Colonic mucosa (tissue), 4 donors: ENCODE results near the gene PLEKHG2. TPM values are rescaled to one million over a fixed set of nuclear protein-coding genes. Genes with fewer than 3 reads are reported as not detected.
"Not testable (repeated sequence)": the region's sequence is repeated elsewhere in the genome, so short reads cannot be mapped to it uniquely, and the experiment has no call there.

Experiments
- DNase-seq: peaks from one replicate; pipeline ENCODE4 v3.0.0-alpha.2; 2020
- H3K27ac ChIP-seq: fragments of 200-600 bp; one replicate; pipeline ENCODE4 v1.8.0; 2021
- H3K27me3 ChIP-seq: fragments of 200-600 bp; one replicate; pipeline ENCODE4 v1.8.0; 2021
- H3K36me3 ChIP-seq: fragments of 200-600 bp; one replicate; pipeline ENCODE4 v1.8.0; 2021
- H3K4me1 ChIP-seq: fragments of 200-600 bp; one replicate; pipeline ENCODE4 v1.8.0; 2021; ENCODE audit warnings: mild to moderate bottlenecking
- H3K4me3 ChIP-seq: fragments of 200-600 bp; one replicate; pipeline ENCODE4 v1.8.0; 2021
- H3K9ac ChIP-seq, 2 donors: one replicate each; pipeline ENCODE4 v1.7.0; 2013; ENCODE audit warnings: control low read depth in 2 of 2, low read depth in 2 of 2, low read length in 2 of 2
- H3K9me3 ChIP-seq: fragments of 200-600 bp; one replicate; pipeline ENCODE4 v1.8.0; 2021
- intact Hi-C: fragments of 100-400 bp; cut with DNase I; formaldehyde crosslinking; loops from one replicate; pipeline ENCODE4 v1.14.1; 2022
- total RNA-seq, 2 donors: library from RNA; stranded (reverse); fragmentation: NEBNext Ultra II Directional in 1 of 2; extraction: Animal tissue kit (Norgen Biotek cat#: 25700) in 1 of 2; gene quantifications; one replicate each; pipeline ENCODE4 v1.2.1, GENCODE V29; 2021
- TF ChIP-seq, protein P1 (sequence below): fragments of 200-600 bp; IDR thresholded peaks from one replicate; pipeline ENCODE4 v1.8.0; 2022; ENCODE audit warnings: antibody characterized with exemption, mild to moderate bottlenecking
- donor health status: healthy.
- donor health status: DM: no; HTN: no; CAD: no.
- donor health status: DM: no; HTN: no; CAD: no.

PLEKHG2 gene
- total RNA-seq, 2 donors from 2014 or later: 8.0 to 10.4 TPM

GRCh38 chr19:39445196-39446111 lies 33.0 kb downstream of the PLEKHG2 start, which contains the start of gene SUPT5H:
Gene SUPT5H, plus strand, starts transcription at chr19:39445582. Its CDS starts 309 bp downstream, at chr19:39445891.
- H3K4me3 ChIP-seq: peak within 1 kb of the TSS; percentile 82
- TF ChIP-seq, protein P1, sequence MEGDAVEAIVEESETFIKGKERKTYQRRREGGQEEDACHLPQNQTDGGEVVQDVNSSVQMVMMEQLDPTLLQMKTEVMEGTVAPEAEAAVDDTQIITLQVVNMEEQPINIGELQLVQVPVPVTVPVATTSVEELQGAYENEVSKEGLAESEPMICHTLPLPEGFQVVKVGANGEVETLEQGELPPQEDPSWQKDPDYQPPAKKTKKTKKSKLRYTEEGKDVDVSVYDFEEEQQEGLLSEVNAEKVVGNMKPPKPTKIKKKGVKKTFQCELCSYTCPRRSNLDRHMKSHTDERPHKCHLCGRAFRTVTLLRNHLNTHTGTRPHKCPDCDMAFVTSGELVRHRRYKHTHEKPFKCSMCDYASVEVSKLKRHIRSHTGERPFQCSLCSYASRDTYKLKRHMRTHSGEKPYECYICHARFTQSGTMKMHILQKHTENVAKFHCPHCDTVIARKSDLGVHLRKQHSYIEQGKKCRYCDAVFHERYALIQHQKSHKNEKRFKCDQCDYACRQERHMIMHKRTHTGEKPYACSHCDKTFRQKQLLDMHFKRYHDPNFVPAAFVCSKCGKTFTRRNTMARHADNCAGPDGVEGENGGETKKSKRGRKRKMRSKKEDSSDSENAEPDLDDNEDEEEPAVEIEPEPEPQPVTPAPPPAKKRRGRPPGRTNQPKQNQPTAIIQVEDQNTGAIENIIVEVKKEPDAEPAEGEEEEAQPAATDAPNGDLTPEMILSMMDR: no peak
- no peaks in the 10 kb centered on the region for H3K36me3 ChIP-seq
- no peaks in the 10 kb centered on the region for H3K27me3 ChIP-seq
- peak; percentile 98 for DNase-seq
- peak within 1 kb of the TSS; percentile 98 to 100 for H3K9ac ChIP-seq
- H3K9me3 ChIP-seq: no peaks in the 10 kb centered on the region
- intact Hi-C loops: loop anchor here (10.0 kb wide), 1 partner anchor 89 kb away; the partner anchor contains the start of gene EID2B
- H3K27ac ChIP-seq: peak within 1 kb of the TSS; percentile 91
- peaks cover 6% of the 10 kb centered on the region for H3K4me1 ChIP-seq

GRCh38 chr19:39446365-39447084 lies 34.1 kb downstream of the PLEKHG2 start:
- Histone ChIP-seq H3K27ac (no peak overlapping the region), H3K9me3 (no peaks in the 10 kb centered on the region), H3K27me3 (no peaks in the 10 kb centered on the region), H3K9ac (peak overlapping the region; percentile 98 to 100), H3K4me3 (peak overlapping the region; percentile 82), H3K4me1 (peaks cover 6% of the 10 kb centered on the region), H3K36me3 (peaks cover 4% of the 10 kb centered on the region)
- intact Hi-C loops: loop anchor here (10.0 kb wide), 1 partner anchor 88 kb away; the partner anchor contains the start of gene EID2B
- no peak for DNase-seq
- TF ChIP-seq, protein P1: no peak

DNA sequence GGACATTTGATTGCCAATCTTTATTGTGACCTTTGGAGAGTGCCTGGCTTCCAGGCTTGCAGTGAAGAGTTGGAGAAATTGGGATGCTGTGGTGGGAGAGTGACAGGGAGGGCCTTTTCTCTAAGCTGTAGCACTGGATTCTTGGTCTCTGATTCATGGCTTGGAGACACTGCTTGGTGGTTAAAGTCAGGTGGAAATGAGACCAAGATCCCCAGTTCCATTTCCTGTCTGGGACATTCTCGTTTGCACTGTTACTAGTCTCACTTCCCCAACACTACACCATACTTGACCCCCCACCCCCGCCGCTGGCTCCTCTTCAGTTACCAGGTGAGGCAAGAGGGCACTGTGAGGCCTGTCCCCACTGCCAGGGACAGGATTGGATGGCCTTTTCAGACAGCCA lies 35.8 kb downstream of the PLEKHG2 start:
- Histone ChIP-seq H3K4me3 (no peak overlapping the region), H3K4me1 (peaks cover 6% of the 10 kb centered on the region), H3K27me3 (no peaks in the 10 kb centered on the region), H3K9ac (peak overlapping the region in 1 of 2 donors; percentile 23), H3K36me3 (peaks cover 6% of the 10 kb centered on the region), H3K9me3 (no peaks in the 10 kb centered on the region), H3K27ac (no peak overlapping the region)
- no peak for DNase-seq
- intact Hi-C loops: loop anchor here (10.0 kb wide), 1 partner anchor 87 kb away; the partner anchor contains the start of gene EID2B
- TF ChIP-seq, protein P1: no peak

- intact Hi-C loops: loop anchor here (10.0 kb wide), 1 partner anchor 86 kb away; the partner anchor contains the start of gene EID2B
- peaks cover 6% of the 10 kb centered on the region for H3K4me1 ChIP-seq
Measured at GRCh38 chr19:39449116-39449797, 36.8 kb downstream of the PLEKHG2 start.

DNA sequence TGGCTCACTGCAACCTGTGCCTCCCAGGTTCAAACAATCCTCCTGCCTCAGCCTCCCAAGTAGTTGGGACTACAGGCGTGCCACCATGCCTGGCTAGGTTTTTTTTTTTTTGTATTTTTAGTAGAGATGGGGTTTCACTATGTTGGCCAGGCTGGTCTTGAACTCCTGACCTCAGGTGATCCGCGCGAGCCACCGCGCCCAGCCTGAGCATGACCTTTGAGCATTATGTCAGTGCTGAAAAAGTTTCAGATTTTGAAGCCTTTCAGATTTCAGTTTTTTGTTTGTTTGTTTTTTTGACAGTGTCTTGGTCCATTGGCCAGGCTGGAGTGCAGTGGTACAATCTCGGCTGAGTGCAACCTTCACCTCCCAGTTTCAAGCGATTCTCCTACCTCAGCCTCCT lies 38.8 kb downstream of the PLEKHG2 start:
- H3K27me3 ChIP-seq, intact Hi-C loops, H3K27ac ChIP-seq, H3K4me3 ChIP-seq, H3K9ac ChIP-seq, H3K36me3 ChIP-seq, DNase-seq, H3K9me3 ChIP-seq, H3K4me1 ChIP-seq: not testable (repeated sequence)

More at GRCh38 chr19:39449116-39449797, 36.8 kb downstream of the PLEKHG2 start:
- H3K27me3 ChIP-seq: no peaks in the 10 kb centered on the region
- DNase-seq: no peak
- H3K4me3 ChIP-seq: no peak overlapping the region
- peaks cover 6% of the 10 kb centered on the region for H3K36me3 ChIP-seq
- no peak overlapping the region for H3K27ac ChIP-seq
- H3K9me3 ChIP-seq: no peaks in the 10 kb centered on the region
- H3K9ac ChIP-seq: peak overlapping the region in 1 of 2 donors; percentile 35
- TF ChIP-seq, protein P1: no peak
